HG03280 (cell line): ENCODE measurements around the gene SPNS3.

Source experiments
- ATAC-seq: cut with Tn5 transposase; IDR thresholded peaks from one replicate; pipeline ENCODE4 v1.9.1; 2021; ENCODE audit warnings: mild to moderate bottlenecking, moderate library complexity; ENCODE audit not compliant: unreplicated experiment

SPNS3 gene, protein sequence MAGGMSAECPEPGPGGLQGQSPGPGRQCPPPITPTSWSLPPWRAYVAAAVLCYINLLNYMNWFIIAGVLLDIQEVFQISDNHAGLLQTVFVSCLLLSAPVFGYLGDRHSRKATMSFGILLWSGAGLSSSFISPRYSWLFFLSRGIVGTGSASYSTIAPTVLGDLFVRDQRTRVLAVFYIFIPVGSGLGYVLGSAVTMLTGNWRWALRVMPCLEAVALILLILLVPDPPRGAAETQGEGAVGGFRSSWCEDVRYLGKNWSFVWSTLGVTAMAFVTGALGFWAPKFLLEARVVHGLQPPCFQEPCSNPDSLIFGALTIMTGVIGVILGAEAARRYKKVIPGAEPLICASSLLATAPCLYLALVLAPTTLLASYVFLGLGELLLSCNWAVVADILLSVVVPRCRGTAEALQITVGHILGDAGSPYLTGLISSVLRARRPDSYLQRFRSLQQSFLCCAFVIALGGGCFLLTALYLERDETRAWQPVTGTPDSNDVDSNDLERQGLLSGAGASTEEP

DNA sequence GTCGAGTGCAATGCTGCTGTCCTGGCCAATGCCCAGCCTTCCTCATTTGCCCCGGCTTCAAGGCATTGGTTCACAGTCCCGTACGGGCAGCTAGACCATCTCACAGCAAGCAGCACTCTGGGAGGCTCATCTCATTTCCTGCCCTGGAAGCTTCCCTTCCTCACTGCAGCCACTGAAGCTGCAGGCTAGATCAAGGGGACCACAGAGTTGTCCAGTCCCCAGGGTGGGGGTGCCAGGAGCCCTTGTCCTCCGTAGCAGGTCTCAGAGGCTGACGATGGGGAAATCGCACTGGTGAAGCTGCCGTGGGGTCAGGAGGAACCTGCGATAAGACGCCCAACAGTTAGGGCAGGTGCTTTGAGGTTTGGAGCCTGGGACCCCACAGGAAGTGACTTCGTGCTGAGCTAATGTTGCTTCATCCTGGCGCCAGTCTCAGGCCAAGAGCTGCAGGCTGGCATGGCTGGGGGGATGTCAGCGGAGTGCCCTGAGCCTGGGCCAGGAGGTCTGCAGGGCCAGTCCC lies at the start of gene SPNS3:
SPNS3 (plus strand) TSS at position 426 of the 517 bp plus-strand sequence; CDS start at position 454, 28 bp downstream.
- no peak for ATAC-seq

DNA sequence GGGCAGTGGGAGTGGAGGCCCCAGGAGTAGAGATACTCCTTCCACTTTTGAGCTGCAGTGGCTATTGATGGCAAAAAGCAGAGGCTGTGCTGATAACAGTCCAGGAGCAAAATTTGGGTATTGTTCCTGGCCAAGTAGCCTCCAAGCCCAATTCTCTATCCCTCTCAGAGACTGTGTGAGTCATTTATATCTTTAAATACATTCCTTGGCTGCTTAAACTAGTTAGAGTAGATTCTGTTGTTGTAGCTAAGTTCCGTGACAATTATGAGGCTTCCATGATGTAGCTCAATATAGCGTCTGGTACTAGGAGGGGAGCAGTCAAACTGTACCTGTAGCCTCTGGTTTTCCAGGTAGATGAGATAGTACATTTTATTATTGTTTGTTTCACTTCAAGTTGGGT lies 47.3 kb upstream of the SPNS3 start:
- ATAC-seq, result no peak

DNA sequence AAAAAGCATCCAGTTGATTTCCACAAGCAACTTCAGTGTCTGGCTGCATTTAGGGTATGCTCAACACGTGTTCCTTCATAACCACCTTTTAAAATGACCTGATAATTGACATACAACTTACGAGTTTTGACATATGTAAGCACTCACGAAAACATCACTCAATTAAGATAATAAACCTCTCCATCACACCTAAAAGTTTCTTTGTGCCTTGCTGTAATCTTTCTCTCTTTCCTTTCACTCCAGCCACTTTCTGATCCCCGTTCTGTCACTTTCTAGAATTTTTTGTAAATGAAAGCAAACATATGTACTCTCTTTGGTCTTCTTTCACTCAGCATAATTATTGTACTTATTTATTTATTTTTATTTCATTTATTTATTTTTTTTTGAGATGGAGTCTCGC lies 46.6 kb upstream of the SPNS3 start:
- no peak for ATAC-seq

DNA sequence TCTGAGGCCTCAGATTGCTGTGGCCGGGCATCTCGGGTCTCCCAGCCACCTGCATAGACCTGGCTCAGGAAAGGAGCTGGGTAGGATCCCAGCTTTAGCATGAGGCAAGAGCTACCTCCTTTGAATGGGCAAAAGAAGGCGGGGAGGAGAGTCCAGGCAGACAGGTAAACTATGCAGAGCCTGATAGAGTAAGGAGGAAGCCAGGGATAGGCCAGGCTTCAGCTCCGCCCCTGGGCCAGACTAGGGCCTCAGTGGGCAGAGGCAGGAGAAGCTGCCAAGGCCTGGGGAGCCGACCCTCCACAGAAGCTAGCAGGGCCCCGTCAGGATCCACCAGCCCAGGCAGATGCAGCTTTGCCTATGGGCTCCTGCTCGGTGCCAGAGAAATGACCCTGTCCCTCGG lies 44.7 kb upstream of the SPNS3 start:
- ATAC-seq, result no peak

DNA sequence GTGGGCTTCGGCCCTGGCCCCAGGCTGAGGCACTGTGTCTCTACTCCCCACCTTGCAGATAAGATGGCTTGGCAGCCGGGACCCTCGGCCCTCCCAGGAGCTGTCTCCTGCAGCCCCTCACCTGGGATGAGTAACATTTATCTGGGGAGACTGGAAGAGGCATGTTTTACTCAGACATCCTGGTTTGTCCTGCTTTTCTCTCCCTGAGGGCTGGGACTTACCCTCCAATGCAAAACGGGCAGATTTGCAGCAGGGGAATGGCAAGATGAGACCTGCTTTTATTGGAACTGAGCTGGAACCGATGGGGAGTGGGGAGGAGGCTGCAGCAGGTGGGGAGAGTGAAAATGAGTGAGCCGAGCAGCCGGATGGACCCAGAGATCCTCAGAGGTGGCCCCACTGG lies 39.9 kb upstream of the SPNS3 start:
- ATAC-seq, result no peak

DNA sequence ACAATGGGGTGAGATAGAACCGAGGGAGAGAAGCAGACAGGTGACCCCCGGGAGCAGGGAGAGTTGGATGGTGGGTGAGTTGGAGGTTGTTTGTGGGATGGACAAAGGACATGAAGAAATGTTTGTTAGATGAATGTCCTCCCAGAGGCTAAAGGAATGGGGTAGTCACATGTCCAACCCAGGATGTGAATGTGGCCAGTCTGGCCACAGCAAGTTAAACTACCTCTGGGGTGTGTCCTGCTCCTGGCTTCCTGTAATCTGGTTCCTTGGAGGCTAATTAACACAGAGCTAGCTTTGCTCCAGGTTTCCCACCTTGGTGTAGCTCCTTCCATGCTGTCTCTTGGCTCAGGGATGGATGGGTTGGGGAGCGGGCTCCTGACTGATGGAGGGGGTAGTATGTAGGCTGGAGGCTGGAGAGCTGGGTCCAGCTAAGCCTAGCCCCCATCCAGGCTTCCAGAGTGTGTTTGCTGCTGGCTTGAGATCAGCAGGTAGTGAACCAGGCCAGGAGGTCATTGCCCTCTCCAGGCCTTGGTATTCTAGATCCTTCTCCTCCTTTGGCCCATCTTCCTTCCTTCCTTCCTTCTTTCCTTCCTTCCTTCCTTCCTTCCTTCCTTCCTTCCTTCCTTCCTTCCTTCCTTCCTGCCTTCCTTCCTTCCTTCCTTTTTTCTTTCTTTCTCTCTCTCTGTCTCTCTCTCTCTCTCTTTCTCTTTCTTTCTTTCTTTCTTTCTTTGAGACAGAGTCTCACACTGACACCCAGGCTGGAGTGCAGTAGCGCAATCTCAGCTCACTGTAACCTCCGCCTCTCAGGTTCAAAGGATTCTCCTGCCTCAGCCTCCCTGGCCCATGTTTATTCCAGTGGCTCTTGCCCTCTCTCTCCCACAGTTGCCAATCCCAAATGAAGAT lies 39.3 kb upstream of the SPNS3 start:
- ATAC-seq, result no peak

DNA sequence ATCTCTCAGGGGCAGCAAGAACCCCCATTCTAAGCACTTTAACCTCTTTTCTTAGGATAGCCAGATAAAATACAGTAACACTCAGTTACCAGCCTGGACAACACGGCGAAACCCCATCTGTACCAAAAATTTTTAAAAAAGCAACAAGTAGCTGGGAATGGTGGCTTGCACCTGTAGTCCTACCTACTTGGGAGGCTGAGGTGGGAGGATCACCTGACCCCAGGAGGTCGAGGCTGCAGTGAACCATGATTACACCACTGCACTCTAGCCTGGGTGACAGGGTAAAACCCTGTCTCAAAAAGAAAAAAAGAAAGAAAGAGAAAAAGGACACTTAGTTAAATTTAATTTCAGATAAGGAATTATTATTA lies 38.6 kb upstream of the SPNS3 start:
- no peak for ATAC-seq

DNA sequence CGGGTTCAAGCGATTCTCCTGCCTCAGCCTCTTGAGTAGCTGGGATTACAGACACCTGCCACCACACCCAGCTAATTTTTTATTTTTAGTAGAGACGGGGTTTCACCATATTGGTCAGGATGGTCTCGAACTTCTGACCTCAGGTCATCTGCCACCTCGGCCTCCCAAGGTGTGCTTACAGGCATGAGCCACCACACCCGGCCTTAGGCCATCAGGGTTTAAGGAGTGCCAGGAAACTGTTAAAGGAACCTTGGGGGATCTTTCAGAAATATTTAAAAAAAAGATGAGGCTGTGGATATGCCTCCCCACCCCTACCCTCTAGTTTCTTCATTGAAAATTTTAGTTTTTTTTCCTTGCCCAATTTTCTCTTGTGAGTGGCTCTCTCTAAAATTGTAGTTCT lies 35.9 kb upstream of the SPNS3 start:
- no peak for ATAC-seq

DNA sequence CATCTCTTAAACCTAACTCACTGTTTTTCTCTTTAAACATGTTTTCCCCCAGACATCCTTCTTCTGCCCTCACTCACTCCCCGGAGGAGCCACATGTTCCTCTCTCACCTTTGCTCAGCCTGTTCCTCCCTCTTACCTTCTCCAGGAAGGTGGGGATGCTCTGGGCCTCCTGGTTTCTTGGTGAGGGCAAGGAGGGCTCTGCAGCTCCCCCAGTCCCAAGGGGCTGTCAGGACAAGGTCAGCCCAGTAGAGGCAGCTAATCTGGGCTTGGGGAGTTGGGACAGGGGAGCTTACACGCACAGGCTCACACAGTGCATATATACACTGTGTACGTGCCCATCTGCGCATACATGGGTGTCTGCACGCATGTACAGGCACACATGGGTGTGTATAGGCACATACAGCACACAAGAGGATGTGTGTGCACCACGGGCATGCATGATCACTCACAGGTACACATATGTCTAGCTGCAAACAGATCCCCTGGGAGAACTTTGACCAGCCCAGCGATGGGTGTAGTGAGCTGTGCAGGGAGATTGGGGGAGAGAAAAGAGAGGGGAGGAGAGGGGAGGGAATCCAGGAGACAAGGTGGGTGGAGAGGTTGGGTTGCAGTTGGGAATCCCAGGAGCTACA lies 28.6 kb upstream of the SPNS3 start:
- ATAC-seq, result no peak

DNA sequence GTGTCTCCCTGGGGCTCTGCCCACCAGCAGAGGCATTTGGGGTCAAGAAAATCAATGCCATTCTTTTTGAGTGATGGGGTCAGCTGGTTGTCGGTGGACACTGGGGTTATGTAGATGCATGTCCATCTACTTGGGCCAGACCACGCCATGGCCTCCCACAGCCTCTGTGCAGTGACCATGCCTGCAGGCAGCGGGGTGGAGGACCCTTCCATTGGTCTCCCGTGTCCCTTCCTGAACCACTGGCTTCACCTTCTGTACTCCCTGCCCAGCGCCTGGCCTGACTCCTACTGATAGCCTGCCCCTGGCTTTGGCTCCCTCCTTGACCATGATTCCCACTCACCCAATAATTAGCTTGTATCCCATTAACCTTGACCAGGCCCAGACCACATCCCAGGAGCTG lies 28.0 kb upstream of the SPNS3 start:
- no peak for ATAC-seq

DNA sequence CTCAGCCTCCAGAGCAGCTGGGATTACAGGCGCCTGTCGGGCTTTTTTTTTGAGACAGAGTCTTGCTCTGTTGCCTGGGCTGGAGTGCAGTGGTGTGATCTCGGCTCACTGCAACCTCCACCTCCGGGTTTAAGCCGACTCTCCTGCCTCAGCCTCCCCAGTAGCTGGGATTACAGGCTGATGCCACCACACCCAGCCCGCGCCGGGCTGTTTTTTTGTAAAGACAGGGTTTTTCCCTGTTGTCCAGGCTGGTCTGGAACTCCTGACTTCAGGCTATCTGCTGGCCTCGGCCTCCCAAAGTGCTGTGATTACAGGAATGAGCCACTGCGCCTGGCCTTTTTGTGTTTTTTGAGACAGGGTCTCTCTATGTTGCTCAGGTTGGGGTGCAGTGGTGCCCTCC lies 27.4 kb upstream of the SPNS3 start:
- no peak for ATAC-seq

DNA sequence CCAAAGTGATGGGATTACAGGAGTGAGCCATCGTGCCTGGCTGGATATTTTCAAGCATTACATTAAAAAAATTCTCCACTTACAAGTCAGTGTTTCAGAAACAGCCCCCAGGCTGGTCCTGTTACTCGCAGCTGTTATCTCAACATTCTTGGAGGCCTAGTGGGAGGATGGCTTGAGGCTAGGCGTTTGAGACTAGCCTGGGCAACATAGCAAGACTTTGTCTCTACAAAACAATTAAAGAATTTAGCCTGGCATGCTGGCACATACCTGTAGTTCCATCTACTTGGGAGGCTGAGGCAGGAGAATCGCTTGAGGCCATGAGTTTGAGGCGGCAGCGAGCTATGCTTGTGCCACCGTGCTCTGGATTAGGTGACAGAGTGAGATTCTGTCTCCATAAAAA lies 26.5 kb upstream of the SPNS3 start:
- no peak for ATAC-seq

DNA sequence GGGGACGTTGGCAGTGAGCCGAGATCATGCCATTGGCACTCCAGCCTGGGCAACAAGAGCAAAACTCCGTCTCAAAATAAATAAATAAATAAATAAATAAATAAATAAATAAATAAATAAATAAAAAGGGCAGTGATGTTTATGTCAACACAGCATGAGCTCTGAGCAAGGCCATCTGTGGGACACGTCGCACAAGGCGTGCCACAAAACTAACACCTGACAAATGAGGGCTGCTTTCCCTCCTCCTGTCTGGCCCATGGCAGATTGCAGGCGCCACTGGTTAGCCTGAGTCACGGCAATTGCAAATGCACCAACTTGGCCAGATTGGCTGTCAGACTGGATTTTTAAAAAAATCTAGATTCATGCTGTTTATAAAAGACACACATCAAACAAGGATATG lies 25.9 kb upstream of the SPNS3 start:
- no peak for ATAC-seq

DNA sequence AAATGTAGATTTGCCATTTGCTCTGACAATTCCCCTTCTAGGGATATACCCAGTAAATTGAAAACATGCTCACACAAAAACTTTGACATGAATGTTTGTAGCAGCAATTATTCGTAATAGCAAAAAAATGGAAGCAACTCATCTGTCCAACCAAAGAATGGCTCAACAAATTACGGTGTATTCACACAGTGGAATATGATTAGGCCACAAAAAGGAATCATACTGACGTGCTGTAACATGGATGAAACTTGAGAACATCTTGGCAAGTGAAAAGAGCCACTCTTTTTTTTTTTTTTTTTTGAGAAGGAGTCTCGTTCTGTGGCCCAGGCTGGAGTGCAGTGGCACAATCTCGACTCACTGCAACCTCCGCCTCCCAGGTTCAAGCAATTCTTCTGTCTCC lies 24.1 kb upstream of the SPNS3 start:
- no peak for ATAC-seq

DNA sequence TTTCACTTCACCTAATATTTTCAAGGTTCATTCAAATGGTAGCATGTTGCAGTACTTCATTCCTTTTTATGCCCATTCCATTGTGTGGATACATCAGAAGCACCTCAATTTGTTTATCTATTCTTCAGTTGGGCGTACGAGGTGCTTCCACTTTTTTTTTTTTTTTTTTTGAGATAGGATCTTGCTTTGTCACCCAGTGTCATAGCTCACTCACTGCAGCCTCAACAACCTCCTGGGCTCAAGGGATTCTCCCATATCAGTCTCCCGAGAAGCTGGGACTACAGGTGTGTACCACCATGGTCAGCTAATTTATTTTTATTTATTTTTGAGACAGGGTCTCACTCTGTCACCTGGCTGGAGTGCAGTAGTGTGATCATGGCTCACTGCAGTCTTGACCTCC lies 22.5 kb upstream of the SPNS3 start:
- ATAC-seq, result no peak

DNA sequence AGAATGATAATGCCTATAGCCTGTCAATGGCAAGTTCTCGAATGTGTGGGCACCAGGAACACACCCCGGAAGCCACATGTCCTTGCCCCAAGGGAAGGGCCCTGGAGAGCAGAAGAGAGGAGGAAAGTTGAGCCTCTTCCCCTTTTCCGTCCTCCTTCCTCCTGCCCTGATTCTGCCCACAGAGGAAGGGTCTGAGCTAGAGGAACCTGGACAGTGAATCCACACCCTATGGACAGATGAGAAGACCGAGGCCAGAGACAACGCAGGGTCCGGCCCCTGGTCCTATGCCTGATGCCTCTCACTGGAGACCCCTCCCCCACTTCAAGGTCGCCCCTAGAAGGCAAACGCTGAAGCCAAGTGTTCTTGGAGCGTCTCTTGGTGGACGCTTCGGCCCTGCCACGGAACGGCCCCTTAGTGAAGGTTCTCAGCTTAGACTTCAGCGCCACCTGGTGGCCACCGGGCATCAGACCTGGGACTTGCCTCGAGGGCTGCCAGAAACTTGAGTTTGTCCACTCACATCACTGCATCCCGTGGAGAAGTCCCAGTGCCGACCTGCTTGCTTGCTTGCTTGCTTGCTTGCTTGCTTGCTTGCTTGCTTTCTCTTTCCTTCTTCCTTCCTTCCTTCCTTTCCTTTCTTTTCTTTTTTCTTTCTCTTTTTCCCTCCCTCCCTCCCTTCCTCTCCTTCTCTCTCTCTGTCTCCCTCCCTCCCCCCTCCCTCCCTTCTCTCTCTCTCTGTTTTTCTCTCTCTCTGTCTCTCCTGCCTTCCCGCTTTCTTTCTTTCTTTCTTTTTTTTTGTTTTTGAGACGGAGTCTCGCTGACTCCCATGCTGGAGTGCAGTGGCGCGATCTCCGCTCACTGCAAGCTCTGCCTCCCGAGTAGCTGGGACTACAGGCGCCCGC lies 20.6 kb upstream of the SPNS3 start:
- ATAC-seq, result peak; percentile 80

DNA sequence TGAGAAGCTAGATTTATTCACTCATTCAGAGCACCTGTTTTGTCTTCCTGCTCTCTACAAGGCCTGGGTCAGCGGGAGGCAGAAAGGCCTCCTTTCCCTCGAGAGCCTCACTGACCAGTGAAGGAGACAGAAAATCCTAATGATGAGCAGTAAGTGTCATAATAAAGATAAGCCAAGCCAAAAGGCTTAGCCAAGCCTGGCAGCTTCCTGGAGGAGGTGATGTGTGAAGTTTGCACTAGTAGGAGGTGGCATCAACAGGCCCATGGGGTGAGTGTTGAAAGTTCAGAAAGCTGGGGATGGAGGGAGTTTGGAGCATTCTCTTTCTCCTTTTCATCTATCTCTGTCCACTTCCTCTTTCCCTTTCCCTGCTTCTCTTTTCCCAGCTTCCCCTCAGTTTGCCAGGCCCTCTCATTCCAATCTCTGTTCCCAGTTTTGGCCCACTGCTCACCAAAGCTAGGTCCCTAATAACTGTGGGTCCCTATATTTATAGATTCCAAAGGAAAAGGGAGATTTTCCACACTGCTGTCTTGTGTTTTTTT lies 16.5 kb upstream of the SPNS3 start:
- no peak for ATAC-seq

DNA sequence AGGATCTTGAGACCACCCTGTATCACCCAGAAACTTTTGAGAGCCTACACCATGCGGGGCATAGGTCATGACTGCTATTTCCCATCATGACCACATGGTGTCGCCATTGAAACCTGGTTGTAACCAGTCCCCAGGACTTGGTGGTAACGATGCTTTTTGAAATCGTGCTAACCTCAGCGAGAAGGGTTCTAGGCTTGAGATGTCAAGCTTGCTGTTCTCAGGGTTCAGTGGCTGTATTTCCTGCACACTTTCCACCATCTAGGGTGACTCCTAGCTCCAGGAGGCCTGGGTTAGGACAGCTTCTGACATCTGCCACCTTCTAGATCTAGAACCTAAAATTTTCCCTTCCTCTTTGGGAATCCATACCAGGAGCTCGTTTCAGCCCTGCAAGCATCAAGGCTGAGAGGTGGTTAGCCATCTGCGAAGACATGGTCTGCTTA lies 13.0 kb upstream of the SPNS3 start:
- ATAC-seq, result no peak

DNA sequence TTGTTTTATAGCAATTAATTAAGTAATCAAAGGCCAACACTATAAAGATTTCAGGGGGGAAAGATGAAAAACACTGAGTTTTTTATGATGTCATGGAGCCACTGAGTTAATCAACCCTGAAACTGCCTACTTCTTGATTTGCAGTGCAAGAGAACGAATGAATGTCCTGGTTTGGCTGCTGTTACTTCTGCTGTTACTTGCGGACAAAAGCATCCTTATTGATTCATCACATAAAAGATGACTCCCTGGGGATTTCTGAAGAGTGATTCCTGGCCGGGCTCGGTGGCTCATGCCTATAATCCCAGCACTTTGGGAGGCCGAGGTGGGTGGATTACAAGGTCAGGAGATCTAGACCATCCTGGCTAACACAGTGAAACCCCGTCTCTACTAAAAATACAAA lies 10.9 kb upstream of the SPNS3 start:
- no peak for ATAC-seq

DNA sequence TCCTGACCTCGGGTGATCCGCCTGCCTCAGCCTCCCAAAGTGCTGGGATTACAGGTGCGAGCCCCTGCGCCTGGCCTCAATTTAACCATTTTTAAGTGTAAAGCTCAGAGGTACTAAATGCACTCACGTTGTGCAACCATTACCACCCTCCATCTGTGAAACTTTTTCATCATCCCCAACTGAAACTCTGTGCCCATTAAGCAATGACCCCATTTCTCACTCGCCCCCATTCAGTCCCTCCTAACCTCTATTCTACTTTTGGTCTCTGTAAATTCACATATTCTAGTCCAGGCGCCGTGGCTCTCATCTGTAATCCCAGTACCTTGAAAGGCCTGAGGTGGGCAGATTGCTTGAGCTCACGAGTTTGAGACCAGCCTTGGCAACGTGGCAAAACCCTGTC lies 8.3 kb upstream of the SPNS3 start:
- no peak for ATAC-seq
